ENCODE data around the gene MICOS13. TPM values are rescaled to one million over a fixed set of nuclear protein-coding genes. Genes with fewer than 3 reads are reported as not detected.

The MICOS13 gene
- polyA plus RNA-seq, 1 donor from 2014 or later = 46.0 TPM

DNA sequence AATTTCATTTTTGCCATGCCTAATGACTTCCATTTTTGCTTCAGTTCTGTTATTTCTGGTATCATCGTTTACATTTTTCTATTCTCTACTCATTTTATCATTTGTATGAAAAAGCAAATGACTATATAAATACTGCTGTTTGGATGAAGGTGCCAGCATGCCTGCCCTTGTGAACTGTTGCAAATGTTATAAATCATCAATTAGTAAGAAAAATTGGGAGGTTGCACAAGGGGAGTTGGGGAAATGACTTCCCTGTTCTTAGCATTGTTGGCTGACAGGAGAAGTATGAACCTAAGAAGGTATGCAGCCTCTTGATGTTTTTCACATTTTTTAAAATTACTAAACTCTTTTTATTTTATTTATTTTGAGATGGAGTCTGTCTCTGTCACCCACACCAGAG, 42.3 kb downstream of the MICOS13 start:
- H2AFZ ChIP-seq (ENCODE audit: low read depth, low read length) = no peak overlapping the region
- H3K9me3 ChIP-seq (ENCODE audit: low read length) = no peaks in the 10 kb centered on the region
- no peaks in the 10 kb centered on the region for H3F3A ChIP-seq (ENCODE audit: insufficient read depth, low read length, poor library complexity, severe bottlenecking)
- no peak overlapping the region for H3K4me3 ChIP-seq (ENCODE audit: low read length)
- H3K79me2 ChIP-seq (replicated peaks; ENCODE audit: insufficient read depth, low read length) = peaks cover 79% of the 10 kb centered on the region
- peaks cover 12% of the 10 kb centered on the region for H4K20me1 ChIP-seq (ENCODE audit: insufficient read depth)
- H3K36me3 ChIP-seq (ENCODE audit: insufficient read depth, low read length) = no peaks in the 10 kb centered on the region
- no peaks in the 10 kb centered on the region for H3K9me2 ChIP-seq (ENCODE audit: insufficient read depth, low read length)
- no peak overlapping the region for H3K4me2 ChIP-seq (ENCODE audit: low read length)
- H3K27ac ChIP-seq (ENCODE audit: low read length) = no peak overlapping the region
- H3K27me3 ChIP-seq (ENCODE audit: insufficient read depth, low read depth, low read length) = no peaks in the 10 kb centered on the region
- no peak overlapping the region for H3K9ac ChIP-seq (ENCODE audit: low read length)
- TF ChIP-seq EZH2 (IDR thresholded peaks at IDR 0.05; ENCODE audit: borderline replicate concordance, insufficient read depth, low read length, poor library complexity, severe bottlenecking) (no peak), SMC3 (conservative IDR thresholded peaks at IDR 0.05; ENCODE audit: poor library complexity) (no peak), POLR2AphosphoS5 (IDR thresholded peaks at IDR 0.05) (no peak), MXI1 (conservative IDR thresholded peaks at IDR 0.05; ENCODE audit: poor library complexity, severe bottlenecking) (no peak), EP300 (conservative IDR thresholded peaks at IDR 0.05; ENCODE audit: poor library complexity, severe bottlenecking) (no peak), RAD21 (conservative IDR thresholded peaks at IDR 0.05) (no peak), TAF1 (IDR thresholded peaks at IDR 0.05; ENCODE audit: low read depth) (no peak)
- TF ChIP-seq, protein P1, sequence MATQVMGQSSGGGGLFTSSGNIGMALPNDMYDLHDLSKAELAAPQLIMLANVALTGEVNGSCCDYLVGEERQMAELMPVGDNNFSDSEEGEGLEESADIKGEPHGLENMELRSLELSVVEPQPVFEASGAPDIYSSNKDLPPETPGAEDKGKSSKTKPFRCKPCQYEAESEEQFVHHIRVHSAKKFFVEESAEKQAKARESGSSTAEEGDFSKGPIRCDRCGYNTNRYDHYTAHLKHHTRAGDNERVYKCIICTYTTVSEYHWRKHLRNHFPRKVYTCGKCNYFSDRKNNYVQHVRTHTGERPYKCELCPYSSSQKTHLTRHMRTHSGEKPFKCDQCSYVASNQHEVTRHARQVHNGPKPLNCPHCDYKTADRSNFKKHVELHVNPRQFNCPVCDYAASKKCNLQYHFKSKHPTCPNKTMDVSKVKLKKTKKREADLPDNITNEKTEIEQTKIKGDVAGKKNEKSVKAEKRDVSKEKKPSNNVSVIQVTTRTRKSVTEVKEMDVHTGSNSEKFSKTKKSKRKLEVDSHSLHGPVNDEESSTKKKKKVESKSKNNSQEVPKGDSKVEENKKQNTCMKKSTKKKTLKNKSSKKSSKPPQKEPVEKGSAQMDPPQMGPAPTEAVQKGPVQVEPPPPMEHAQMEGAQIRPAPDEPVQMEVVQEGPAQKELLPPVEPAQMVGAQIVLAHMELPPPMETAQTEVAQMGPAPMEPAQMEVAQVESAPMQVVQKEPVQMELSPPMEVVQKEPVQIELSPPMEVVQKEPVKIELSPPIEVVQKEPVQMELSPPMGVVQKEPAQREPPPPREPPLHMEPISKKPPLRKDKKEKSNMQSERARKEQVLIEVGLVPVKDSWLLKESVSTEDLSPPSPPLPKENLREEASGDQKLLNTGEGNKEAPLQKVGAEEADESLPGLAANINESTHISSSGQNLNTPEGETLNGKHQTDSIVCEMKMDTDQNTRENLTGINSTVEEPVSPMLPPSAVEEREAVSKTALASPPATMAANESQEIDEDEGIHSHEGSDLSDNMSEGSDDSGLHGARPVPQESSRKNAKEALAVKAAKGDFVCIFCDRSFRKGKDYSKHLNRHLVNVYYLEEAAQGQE (IDR thresholded peaks at IDR 0.05; ENCODE audit: borderline replicate concordance) = no peak
- TF ChIP-seq, protein P2, sequence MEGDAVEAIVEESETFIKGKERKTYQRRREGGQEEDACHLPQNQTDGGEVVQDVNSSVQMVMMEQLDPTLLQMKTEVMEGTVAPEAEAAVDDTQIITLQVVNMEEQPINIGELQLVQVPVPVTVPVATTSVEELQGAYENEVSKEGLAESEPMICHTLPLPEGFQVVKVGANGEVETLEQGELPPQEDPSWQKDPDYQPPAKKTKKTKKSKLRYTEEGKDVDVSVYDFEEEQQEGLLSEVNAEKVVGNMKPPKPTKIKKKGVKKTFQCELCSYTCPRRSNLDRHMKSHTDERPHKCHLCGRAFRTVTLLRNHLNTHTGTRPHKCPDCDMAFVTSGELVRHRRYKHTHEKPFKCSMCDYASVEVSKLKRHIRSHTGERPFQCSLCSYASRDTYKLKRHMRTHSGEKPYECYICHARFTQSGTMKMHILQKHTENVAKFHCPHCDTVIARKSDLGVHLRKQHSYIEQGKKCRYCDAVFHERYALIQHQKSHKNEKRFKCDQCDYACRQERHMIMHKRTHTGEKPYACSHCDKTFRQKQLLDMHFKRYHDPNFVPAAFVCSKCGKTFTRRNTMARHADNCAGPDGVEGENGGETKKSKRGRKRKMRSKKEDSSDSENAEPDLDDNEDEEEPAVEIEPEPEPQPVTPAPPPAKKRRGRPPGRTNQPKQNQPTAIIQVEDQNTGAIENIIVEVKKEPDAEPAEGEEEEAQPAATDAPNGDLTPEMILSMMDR (IDR thresholded peaks at IDR 0.05; ENCODE audit: poor library complexity, severe bottlenecking) = no peak

DNA sequence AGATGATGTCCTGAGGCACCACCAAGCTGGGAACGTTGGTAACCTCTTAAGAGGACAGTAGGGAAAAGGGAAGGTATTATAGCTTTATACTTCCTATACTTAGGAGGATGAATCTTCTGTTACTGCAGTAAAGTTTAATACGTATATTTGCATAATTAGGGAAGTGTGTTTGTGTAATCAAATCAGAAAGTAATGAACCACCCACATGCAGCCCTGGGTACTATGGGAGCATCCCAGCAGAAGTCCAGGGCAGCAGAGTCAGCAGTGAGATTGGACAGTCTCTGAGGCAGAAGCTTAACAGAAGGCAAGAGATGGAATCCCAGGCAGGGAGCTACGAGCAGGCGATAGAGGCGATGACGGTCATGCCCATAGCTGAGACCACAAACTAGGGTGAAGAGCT, 44.9 kb downstream of the MICOS13 start:
- Histone ChIP-seq H3K27me3 (ENCODE audit: insufficient read depth, low read depth, low read length) (no peaks in the 10 kb centered on the region), H3K9me2 (ENCODE audit: insufficient read depth, low read length) (no peaks in the 10 kb centered on the region), H3K36me3 (ENCODE audit: insufficient read depth, low read length) (no peaks in the 10 kb centered on the region), H3K9ac (ENCODE audit: low read length) (no peak overlapping the region), H4K20me1 (ENCODE audit: insufficient read depth) (peaks cover 12% of the 10 kb centered on the region), H2AFZ (ENCODE audit: low read depth, low read length) (no peak overlapping the region), H3K27ac (ENCODE audit: low read length) (no peak overlapping the region), H3K4me2 (ENCODE audit: low read length) (no peak overlapping the region), H3K79me2 (replicated peaks; ENCODE audit: insufficient read depth, low read length) (peaks cover 76% of the 10 kb centered on the region), H3K9me3 (ENCODE audit: low read length) (no peaks in the 10 kb centered on the region), H3K4me3 (ENCODE audit: low read length) (no peak overlapping the region), H3F3A (ENCODE audit: insufficient read depth, low read length, poor library complexity, severe bottlenecking) (no peaks in the 10 kb centered on the region)
- TF ChIP-seq MXI1 (conservative IDR thresholded peaks at IDR 0.05; ENCODE audit: poor library complexity, severe bottlenecking) (no peak), TAF1 (IDR thresholded peaks at IDR 0.05; ENCODE audit: low read depth) (no peak), EP300 (conservative IDR thresholded peaks at IDR 0.05; ENCODE audit: poor library complexity, severe bottlenecking) (no peak), RAD21 (conservative IDR thresholded peaks at IDR 0.05) (no peak), POLR2AphosphoS5 (IDR thresholded peaks at IDR 0.05) (no peak), SMC3 (conservative IDR thresholded peaks at IDR 0.05; ENCODE audit: poor library complexity) (no peak), EZH2 (IDR thresholded peaks at IDR 0.05; ENCODE audit: borderline replicate concordance, insufficient read depth, low read length, poor library complexity, severe bottlenecking) (no peak)
- TF ChIP-seq, protein P2 (IDR thresholded peaks at IDR 0.05; ENCODE audit: poor library complexity, severe bottlenecking) = no peak
- TF ChIP-seq, protein P1 (IDR thresholded peaks at IDR 0.05; ENCODE audit: borderline replicate concordance) = no peak
